Thyroid gland (tissue), 4 donors: ENCODE data around the gene PLAGL2.

Source experiments
- CTCF ChIP-seq, 6 experiments: fragments of 200-600 bp in 3 of 6; fragments of 450-650 bp in 3 of 6; sonication (generic) in 3 of 6; IDR thresholded peaks; one replicate each; pipeline ENCODE4 v1.5.1; 2016 to 2019; ENCODE audit warnings: antibody characterized with exemption in 6 of 6, mild to moderate bottlenecking in 2 of 6, inconsistent platforms in 1 of 6, moderate library complexity in 1 of 6
- POLR2A ChIP-seq, 2 donors: fragments of 450-650 bp; IDR thresholded peaks; one replicate each; pipeline ENCODE4 v1.6.1; 2017; ENCODE audit warnings: antibody characterized with exemption in 2 of 2, mild to moderate bottlenecking in 2 of 2, moderate library complexity in 1 of 2

- TF ChIP-seq CTCF (IDR thresholded peaks at IDR 0.05) (no peak), POLR2A (IDR thresholded peaks at IDR 0.05) (no peak)
These were observed 16.9 kb upstream of the PLAGL2 start for GRCh38 chr20:32224463-32224862.
